ENCODE measurements around the gene MLH3. TPM values are rescaled to one million over a fixed set of nuclear protein-coding genes. Genes with fewer than 3 reads are reported as not detected.

The MLH3 gene
- total RNA-seq, 3 donors from 2014 or later (not counting 1 experiment from before 2014, with no cell fraction given) = 15.5 to 20.7 (median 19.1) TPM

GRCh38 chr14:74977164-74977900, 73.9 kb downstream of the MLH3 start:
- ATAC-seq = no peak
- Mint-ChIP-seq H3K36me3 (no peaks in the 10 kb centered on the region), H3K4me1 (peaks cover 0 to 17% of the 10 kb centered on the region in 2 donors)

DNA sequence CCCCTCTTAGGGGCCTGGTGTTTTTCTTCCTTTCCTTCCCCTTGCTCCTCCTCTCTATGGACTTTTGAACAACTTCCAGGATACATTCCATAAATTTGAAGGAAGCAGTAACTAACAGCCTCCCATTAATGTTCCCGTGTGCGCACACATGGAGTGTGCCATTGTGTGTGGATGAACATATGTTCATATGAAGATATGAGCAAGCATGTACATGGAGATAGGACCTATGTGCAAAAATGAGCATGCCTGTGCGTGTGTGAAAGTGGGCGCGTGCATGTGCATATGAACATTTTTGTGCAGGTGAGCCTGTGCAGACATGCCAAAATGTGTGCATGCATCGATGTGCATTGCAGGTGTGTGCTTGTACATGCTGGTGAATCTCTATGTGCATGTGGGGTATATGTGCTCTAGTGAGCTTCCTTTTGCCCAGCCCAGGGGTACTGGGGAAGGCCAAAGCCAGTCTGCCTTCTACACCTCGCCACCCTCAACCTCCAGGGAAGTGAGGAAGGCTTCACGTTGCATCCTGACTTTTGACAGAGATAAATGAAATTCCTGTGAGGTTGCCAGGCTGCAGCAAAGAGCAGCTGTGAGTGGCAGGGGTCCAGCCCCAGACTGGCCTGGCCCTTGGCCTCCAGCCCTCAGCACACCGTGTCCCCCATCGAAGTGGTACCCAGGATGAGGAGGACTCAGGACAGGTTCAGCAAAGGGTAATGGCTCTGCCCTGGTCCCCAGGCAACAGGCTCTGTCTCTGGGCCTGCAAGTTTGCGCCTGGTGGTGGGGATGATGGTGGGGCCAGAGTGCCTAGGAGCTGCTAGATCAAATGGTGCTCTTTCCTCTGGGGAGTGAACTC, 74.8 kb downstream of the MLH3 start:
- no peak overlapping the region for H3K4me3 Mint-ChIP-seq
- no peaks in the 10 kb centered on the region for H3K9me3 Mint-ChIP-seq
- H3K4me1 Mint-ChIP-seq = peaks cover 0 to 17% of the 10 kb centered on the region in 2 donors
- H3K27ac ChIP-seq (ENCODE audit: low read length) = no peak overlapping the region
- H3K27me3 Mint-ChIP-seq (ENCODE audit: low read depth in 2 of 2) = no peaks in the 10 kb centered on the region
- no peaks in the 10 kb centered on the region for H3K27me3 ChIP-seq (ENCODE audit: control insufficient read depth, insufficient read depth, low read length)
- no peaks in the 10 kb centered on the region for H3K36me3 Mint-ChIP-seq
- no peak overlapping the region for H3K4me3 ChIP-seq (ENCODE audit: low read length)
- DNase-seq (no peak), ATAC-seq (no peak)
- WGBS (ENCODE audit: insufficient coverage) = 88% methylated on average over 11 of the region's 11 CpGs
- H3K9me3 ChIP-seq (ENCODE audit: control insufficient read depth, insufficient read depth, low read length) = no peaks in the 10 kb centered on the region
- intact Hi-C loops (cut with micrococcal nuclease) = no loop called here
- H3K4me1 ChIP-seq (ENCODE audit: control insufficient read depth, insufficient read depth, low read length) = peaks cover 14% of the 10 kb centered on the region
- TF ChIP-seq, protein P1, sequence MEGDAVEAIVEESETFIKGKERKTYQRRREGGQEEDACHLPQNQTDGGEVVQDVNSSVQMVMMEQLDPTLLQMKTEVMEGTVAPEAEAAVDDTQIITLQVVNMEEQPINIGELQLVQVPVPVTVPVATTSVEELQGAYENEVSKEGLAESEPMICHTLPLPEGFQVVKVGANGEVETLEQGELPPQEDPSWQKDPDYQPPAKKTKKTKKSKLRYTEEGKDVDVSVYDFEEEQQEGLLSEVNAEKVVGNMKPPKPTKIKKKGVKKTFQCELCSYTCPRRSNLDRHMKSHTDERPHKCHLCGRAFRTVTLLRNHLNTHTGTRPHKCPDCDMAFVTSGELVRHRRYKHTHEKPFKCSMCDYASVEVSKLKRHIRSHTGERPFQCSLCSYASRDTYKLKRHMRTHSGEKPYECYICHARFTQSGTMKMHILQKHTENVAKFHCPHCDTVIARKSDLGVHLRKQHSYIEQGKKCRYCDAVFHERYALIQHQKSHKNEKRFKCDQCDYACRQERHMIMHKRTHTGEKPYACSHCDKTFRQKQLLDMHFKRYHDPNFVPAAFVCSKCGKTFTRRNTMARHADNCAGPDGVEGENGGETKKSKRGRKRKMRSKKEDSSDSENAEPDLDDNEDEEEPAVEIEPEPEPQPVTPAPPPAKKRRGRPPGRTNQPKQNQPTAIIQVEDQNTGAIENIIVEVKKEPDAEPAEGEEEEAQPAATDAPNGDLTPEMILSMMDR (IDR thresholded peaks at IDR 0.05) = no peak
- H3K27ac Mint-ChIP-seq = no peak overlapping the region
- no peaks in the 10 kb centered on the region for H3K36me3 ChIP-seq (ENCODE audit: control insufficient read depth, insufficient read depth, low read length)

More at GRCh38 chr14:74977164-74977900, 73.9 kb downstream of the MLH3 start:
- intact Hi-C loops (cut with micrococcal nuclease) = no loop called here
- H3K36me3 ChIP-seq (ENCODE audit: control insufficient read depth, insufficient read depth, low read length) = no peaks in the 10 kb centered on the region
- no peak overlapping the region for H3K4me3 ChIP-seq (ENCODE audit: low read length)
- Mint-ChIP-seq H3K9me3 (no peaks in the 10 kb centered on the region), H3K27me3 (ENCODE audit: low read depth in 2 of 2) (no peaks in the 10 kb centered on the region), H3K4me3 (no peak overlapping the region), H3K27ac (no peak overlapping the region)
- H3K4me1 ChIP-seq (ENCODE audit: control insufficient read depth, insufficient read depth, low read length) = peaks cover 14% of the 10 kb centered on the region
- H3K27me3 ChIP-seq (ENCODE audit: control insufficient read depth, insufficient read depth, low read length) = no peaks in the 10 kb centered on the region
- H3K27ac ChIP-seq (ENCODE audit: low read length) = no peak overlapping the region
- 80% methylated on average over 12 of the region's 12 CpGs for WGBS (ENCODE audit: insufficient coverage)
- H3K9me3 ChIP-seq (ENCODE audit: control insufficient read depth, insufficient read depth, low read length) = no peaks in the 10 kb centered on the region
- no peak for DNase-seq
- TF ChIP-seq, protein P1 (IDR thresholded peaks at IDR 0.05) = no peak

- Histone ChIP-seq H3K4me1 (ENCODE audit: control insufficient read depth, insufficient read depth, low read length) (peaks cover 14% of the 10 kb centered on the region), H3K27me3 (ENCODE audit: control insufficient read depth, insufficient read depth, low read length) (no peaks in the 10 kb centered on the region), H3K4me3 (ENCODE audit: low read length) (no peak overlapping the region), H3K27ac (ENCODE audit: low read length) (no peak overlapping the region), H3K9me3 (ENCODE audit: control insufficient read depth, insufficient read depth, low read length) (no peaks in the 10 kb centered on the region), H3K36me3 (ENCODE audit: control insufficient read depth, insufficient read depth, low read length) (no peaks in the 10 kb centered on the region)
- 84% methylated on average over 11 of the region's 12 CpGs for WGBS (ENCODE audit: insufficient coverage)
- Mint-ChIP-seq H3K27me3 (ENCODE audit: low read depth in 2 of 2) (no peaks in the 10 kb centered on the region), H3K27ac (no peak overlapping the region), H3K36me3 (no peaks in the 10 kb centered on the region), H3K9me3 (no peaks in the 10 kb centered on the region), H3K4me1 (peaks cover 0 to 17% of the 10 kb centered on the region in 2 donors), H3K4me3 (no peak overlapping the region)
- intact Hi-C loops (cut with micrococcal nuclease) = no loop called here
- TF ChIP-seq, protein P1 (IDR thresholded peaks at IDR 0.05) = no peak
- DNase-seq (no peak), ATAC-seq (no peak)
Observed at GRCh38 chr14:74975059-74975810, 76.0 kb downstream of the MLH3 start.
